SK-N-SH treated with all-trans-retinoic acid at 6 μM for 48 hours (cell line): ENCODE results near the gene SLC6A18.

Experiments used
- ARNTL ChIP-seq: fragments of 450-650 bp; formaldehyde crosslinking; IDR thresholded peaks from 2 replicates; pipeline ENCODE4 v1.5.0; 2020; ENCODE audit warnings: low read depth, mild to moderate bottlenecking, moderate library complexity, borderline replicate concordance
- CREB5 ChIP-seq: fragments of 250-450 bp; sonication (Bioruptor Pico); IDR thresholded peaks from 2 replicates; pipeline ENCODE4 v1.5.1; 2020; ENCODE audit warnings: low read depth, mild to moderate bottlenecking, moderate library complexity
- ISL1 ChIP-seq: fragments of 250-450 bp; sonication (Bioruptor Pico); IDR thresholded peaks from 2 replicates; pipeline ENCODE4 v2.1.2; 2022; ENCODE audit warnings: mild to moderate bottlenecking, moderate library complexity
- PATZ1 ChIP-seq: fragments of 250-450 bp; sonication (Bioruptor Pico); IDR thresholded peaks from 2 replicates; pipeline ENCODE4 v1.8.0; 2020; ENCODE audit warnings: mild to moderate bottlenecking, moderate library complexity, borderline replicate concordance
- POU6F1 ChIP-seq: fragments of 250-450 bp; sonication (Bioruptor Pico); IDR thresholded peaks from 2 replicates; pipeline ENCODE4 v1.8.0; 2021; ENCODE audit warnings: low read depth, mild to moderate bottlenecking, moderate library complexity, borderline replicate concordance
- PPARA ChIP-seq: fragments of 250-450 bp; sonication (Bioruptor Pico); IDR thresholded peaks from 2 replicates; pipeline ENCODE4 v1.5.0; 2020; ENCODE audit warnings: mild to moderate bottlenecking, borderline replicate concordance
- RARB ChIP-seq: fragments of 250-450 bp; sonication (Bioruptor Pico); IDR thresholded peaks from 2 replicates; pipeline ENCODE4 v1.8.0; 2021; ENCODE audit warnings: mild to moderate bottlenecking, moderate library complexity
- SNAI2 ChIP-seq: fragments of 250-450 bp; sonication (Bioruptor Pico); IDR thresholded peaks from 2 replicates; pipeline ENCODE4 v1.5.0; 2020; ENCODE audit warnings: mild to moderate bottlenecking, moderate library complexity
- TCF4 ChIP-seq: fragments of 250-450 bp; sonication (Bioruptor Pico); IDR thresholded peaks from 2 replicates; pipeline ENCODE4 v1.8.0; 2021; ENCODE audit warnings: mild to moderate bottlenecking, moderate library complexity, borderline replicate concordance
- ZNF70 ChIP-seq: fragments of 450-650 bp; formaldehyde crosslinking; IDR thresholded peaks from 2 replicates; pipeline ENCODE4 v1.5.0; 2020; ENCODE audit warnings: mild to moderate bottlenecking, moderate library complexity
- ZNF8 ChIP-seq: fragments of 450-650 bp; formaldehyde crosslinking; IDR thresholded peaks from 2 replicates; pipeline ENCODE4 v1.5.0; 2020; ENCODE audit warnings: mild to moderate bottlenecking, moderate library complexity

GRCh38 chr5:1255081-1255561, 29.9 kb downstream of the SLC6A18 start:
- TF ChIP-seq RARB, result no peak
- no peak for TF ChIP-seq PATZ1
- TF ChIP-seq SNAI2 (CRISPR knock-in tag), result no peak
- no peak for TF ChIP-seq CREB5 (CRISPR knock-in tag)
- no peak for TF ChIP-seq ARNTL (CRISPR knock-in tag)
- TF ChIP-seq TCF4 (CRISPR knock-in tag), result no peak
- no peak for TF ChIP-seq ISL1 (CRISPR knock-in tag)
- TF ChIP-seq ZNF8 (CRISPR knock-in tag), result no peak
- TF ChIP-seq ZNF70, result no peak
- TF ChIP-seq PPARA (CRISPR knock-in tag), result no peak
- no peak for TF ChIP-seq POU6F1
